Lower lobe of right lung (tissue), 2 donors: ENCODE results near the gene FAM89B. TPM values are rescaled to one million over a fixed set of nuclear protein-coding genes. Genes with fewer than 3 reads are reported as not detected.

Source experiments
- ATAC-seq, 2 donors: fragments of 200-7000 bp; cut with Tn5 transposase; one replicate each; pipeline ENCODE4 v1.9.1; 2020 to 2022; ENCODE audit warnings: mild to moderate bottlenecking in 2 of 2, moderate library complexity in 2 of 2
- DNase-seq: peaks from one replicate; pipeline ENCODE4 v3.0.0-alpha.2; 2020
- H3K27ac ChIP-seq: fragments of 200-600 bp; one replicate; pipeline ENCODE4 v1.8.0; 2022
- H3K27me3 ChIP-seq: fragments of 200-600 bp; one replicate; pipeline ENCODE4 v1.8.0; 2022; ENCODE audit warnings: low read depth
- H3K36me3 ChIP-seq: fragments of 200-600 bp; one replicate; pipeline ENCODE4 v1.8.0; 2022; ENCODE audit warnings: mild to moderate bottlenecking
- H3K4me1 ChIP-seq: fragments of 200-600 bp; one replicate; pipeline ENCODE4 v1.8.0; 2022
- H3K4me3 ChIP-seq: fragments of 200-600 bp; one replicate; pipeline ENCODE4 v1.8.0; 2022; ENCODE audit warnings: mild to moderate bottlenecking
- H3K9me3 ChIP-seq: fragments of 200-600 bp; one replicate; pipeline ENCODE4 v1.8.0; 2022
- intact Hi-C: fragments of 100-400 bp; cut with DNase I; formaldehyde crosslinking; loops from one replicate; pipeline ENCODE4 v1.11.0; 2022
- total RNA-seq: library from RNA; stranded (reverse); fragmentation: NEBNext Ultra II Directional; extraction: Animal tissue kit (Norgen Biotek cat#: 25700); gene quantifications from one replicate; pipeline ENCODE4 v1.2.1, GENCODE V29; 2021
- TF ChIP-seq, protein P1 (sequence below): fragments of 200-600 bp; IDR thresholded peaks from one replicate; pipeline ENCODE4 v1.8.0; 2022; ENCODE audit warnings: antibody characterized with exemption, mild to moderate bottlenecking
- donor health status: DM: no; HTN: yes; CAD: no; lungs with severe emphysema.

FAM89B gene
- total RNA-seq, 1 donor from 2014 or later, result 48.6 TPM

DNA sequence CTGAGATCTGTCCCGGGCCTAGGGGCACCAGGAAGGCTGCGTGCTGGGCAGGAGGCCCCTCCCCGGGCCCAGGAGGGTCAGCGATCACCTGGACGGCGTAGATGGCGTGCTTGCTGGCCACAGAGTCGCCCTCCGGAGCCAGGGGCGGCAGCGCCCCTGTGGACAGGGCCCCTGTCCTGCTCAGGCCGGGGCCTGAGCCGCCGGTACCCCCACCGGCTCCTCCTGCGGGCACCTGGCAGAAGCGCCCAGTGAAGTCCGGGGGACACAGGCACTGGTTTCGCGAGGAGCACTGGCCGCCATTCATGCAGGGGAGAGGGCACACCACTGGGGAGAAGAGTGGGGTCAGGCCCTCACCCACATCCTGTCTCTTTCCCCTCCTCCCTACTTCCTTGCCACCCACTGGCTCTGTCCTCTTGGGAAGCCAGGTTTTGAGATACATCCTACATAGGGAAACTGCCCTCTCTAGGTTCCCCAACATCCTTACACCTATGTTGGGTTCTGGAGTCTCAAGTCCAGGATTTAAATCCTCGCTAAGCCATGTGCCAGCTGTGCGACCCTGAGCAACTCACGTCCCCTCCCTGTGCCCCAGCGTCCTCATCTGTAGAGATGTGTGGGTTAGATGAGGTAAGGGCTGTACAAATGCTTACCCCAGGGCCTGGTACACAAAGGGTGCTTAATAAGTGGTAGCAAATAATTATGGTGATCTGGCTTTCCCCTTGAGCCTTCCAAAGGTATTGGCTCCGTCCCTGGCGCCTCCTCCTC lies 18.1 kb upstream of the FAM89B start:
- no peak overlapping the region for H3K4me3 ChIP-seq
- no peaks in the 10 kb centered on the region for H3K27me3 ChIP-seq
- H3K9me3 ChIP-seq, result no peaks in the 10 kb centered on the region
- no peak overlapping the region for H3K27ac ChIP-seq
- peaks cover 16% of the 10 kb centered on the region for H3K36me3 ChIP-seq
- DNase-seq (no peak), ATAC-seq (no peak)
- intact Hi-C loops, result no loop called here
- TF ChIP-seq, protein P1, sequence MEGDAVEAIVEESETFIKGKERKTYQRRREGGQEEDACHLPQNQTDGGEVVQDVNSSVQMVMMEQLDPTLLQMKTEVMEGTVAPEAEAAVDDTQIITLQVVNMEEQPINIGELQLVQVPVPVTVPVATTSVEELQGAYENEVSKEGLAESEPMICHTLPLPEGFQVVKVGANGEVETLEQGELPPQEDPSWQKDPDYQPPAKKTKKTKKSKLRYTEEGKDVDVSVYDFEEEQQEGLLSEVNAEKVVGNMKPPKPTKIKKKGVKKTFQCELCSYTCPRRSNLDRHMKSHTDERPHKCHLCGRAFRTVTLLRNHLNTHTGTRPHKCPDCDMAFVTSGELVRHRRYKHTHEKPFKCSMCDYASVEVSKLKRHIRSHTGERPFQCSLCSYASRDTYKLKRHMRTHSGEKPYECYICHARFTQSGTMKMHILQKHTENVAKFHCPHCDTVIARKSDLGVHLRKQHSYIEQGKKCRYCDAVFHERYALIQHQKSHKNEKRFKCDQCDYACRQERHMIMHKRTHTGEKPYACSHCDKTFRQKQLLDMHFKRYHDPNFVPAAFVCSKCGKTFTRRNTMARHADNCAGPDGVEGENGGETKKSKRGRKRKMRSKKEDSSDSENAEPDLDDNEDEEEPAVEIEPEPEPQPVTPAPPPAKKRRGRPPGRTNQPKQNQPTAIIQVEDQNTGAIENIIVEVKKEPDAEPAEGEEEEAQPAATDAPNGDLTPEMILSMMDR, result no peak
- peaks cover 58% of the 10 kb centered on the region for H3K4me1 ChIP-seq

DNA sequence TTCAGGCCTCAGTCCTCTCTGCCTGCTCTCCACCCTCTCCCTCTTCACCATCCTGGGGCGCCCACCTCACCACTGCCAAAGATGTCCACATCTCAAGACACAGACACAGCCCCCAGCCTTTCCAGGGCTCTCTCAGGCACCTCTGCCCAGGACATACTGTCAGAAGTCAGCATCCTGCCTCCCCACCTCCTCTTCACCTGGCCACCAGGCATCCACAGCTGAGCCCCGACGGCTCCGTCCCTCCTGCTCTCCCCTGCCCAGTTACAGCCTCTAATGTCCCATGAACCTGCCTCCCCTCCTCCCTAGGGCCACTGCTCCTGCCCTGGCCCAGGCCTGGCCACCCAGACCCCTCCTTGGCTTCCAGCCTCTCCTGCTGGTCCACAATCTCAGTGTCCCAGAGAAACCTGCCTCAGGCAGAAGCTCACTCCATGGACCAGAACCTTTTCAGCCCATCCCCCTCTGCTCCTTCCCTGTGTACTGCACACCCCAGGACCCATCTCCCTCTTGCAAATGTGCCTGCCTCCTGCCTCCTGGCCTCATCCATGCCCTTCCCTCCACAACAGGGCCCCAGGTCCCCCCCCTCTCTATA lies 17.4 kb upstream of the FAM89B start:
- no peaks in the 10 kb centered on the region for H3K9me3 ChIP-seq
- no peak overlapping the region for H3K4me3 ChIP-seq
- H3K36me3 ChIP-seq, result peaks cover 13% of the 10 kb centered on the region
- intact Hi-C loops, result no loop called here
- no peak for DNase-seq
- peaks cover 65% of the 10 kb centered on the region for H3K4me1 ChIP-seq
- TF ChIP-seq, protein P1, result no peak
- no peaks in the 10 kb centered on the region for H3K27me3 ChIP-seq
- ATAC-seq, result no peak
- H3K27ac ChIP-seq, result no peak overlapping the region

DNA sequence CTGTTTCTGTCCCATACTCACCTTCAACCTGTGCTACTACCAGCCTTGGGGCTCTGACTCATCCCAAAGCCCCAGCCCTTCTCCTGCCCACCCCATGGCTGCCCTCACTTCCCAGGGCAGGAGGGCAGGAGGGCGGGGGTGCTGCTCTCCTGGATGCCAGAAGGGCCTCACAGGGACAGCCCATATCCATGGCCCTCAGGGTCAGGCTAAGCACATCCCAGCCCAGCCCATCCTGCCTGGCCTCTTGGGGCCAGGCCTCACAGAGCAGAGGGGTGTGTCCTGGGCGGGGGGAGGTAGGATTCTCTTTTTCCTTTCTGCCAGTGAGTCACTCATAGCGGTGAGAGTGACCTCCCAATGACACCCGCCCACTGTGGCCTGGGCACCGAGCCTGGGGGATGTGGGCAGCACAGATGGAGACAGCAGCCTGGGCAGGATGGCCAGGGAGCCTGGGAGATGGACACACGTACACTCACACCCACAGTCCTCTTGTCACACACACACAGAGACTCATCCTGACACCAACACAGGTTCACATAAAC lies 16.6 kb upstream of the FAM89B start:
- ATAC-seq, result no peak
- TF ChIP-seq, protein P1, result no peak
- peaks cover 73% of the 10 kb centered on the region for H3K4me1 ChIP-seq
- H3K27ac ChIP-seq, result no peak overlapping the region
- peaks cover 10% of the 10 kb centered on the region for H3K36me3 ChIP-seq
- H3K4me3 ChIP-seq, result no peak overlapping the region
- intact Hi-C loops, result no loop called here
- no peak for DNase-seq
- H3K9me3 ChIP-seq, result no peaks in the 10 kb centered on the region
- H3K27me3 ChIP-seq, result no peaks in the 10 kb centered on the region

DNA sequence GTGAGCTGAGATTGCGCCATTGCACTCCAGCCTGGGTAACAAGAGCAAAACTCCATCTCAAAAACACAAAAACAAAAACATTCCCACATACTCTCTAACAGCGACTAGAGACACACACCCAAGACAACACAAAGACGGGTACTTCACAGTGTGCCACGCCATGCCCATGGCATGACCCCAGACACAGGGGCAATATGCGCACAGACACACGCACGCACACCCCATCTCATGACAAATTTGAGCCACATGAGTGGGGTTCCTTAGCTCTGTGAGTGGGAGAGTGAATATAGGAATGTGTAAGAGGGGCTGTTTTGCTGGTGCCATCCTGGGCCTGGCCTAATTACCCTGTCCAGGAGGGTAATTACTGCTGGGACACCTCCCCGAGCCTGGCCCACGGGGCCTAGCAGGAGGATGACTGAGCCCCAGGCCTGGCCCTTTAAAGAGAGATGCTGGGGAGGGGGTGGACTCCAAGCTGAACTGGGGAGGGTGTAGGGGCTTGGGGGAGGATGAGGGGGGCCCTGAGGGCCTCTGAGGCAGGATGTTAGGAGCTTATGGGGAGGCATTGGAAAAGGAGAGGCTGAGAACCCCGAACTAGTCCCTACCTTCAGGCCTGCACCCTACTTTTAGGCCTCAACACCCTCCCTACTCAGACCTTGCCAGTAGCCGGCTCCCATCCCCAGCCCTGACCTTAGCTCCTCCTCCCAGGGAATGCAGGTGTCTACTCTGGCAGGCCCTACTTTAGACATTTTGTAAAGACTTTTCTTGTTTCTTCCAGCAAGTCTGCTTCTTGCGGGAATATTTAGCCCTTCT lies 15.7 kb upstream of the FAM89B start:
- ATAC-seq (no peak), DNase-seq (no peak)
- TF ChIP-seq, protein P1, result no peak
- no peaks in the 10 kb centered on the region for H3K27me3 ChIP-seq
- peak overlapping the region; percentile 63 for H3K4me3 ChIP-seq
- intact Hi-C loops, result no loop called here
- H3K4me1 ChIP-seq, result peaks cover 78% of the 10 kb centered on the region
- peak overlapping the region; percentile 90 for H3K27ac ChIP-seq
- peaks cover 10% of the 10 kb centered on the region for H3K36me3 ChIP-seq
- H3K9me3 ChIP-seq, result no peaks in the 10 kb centered on the region

DNA sequence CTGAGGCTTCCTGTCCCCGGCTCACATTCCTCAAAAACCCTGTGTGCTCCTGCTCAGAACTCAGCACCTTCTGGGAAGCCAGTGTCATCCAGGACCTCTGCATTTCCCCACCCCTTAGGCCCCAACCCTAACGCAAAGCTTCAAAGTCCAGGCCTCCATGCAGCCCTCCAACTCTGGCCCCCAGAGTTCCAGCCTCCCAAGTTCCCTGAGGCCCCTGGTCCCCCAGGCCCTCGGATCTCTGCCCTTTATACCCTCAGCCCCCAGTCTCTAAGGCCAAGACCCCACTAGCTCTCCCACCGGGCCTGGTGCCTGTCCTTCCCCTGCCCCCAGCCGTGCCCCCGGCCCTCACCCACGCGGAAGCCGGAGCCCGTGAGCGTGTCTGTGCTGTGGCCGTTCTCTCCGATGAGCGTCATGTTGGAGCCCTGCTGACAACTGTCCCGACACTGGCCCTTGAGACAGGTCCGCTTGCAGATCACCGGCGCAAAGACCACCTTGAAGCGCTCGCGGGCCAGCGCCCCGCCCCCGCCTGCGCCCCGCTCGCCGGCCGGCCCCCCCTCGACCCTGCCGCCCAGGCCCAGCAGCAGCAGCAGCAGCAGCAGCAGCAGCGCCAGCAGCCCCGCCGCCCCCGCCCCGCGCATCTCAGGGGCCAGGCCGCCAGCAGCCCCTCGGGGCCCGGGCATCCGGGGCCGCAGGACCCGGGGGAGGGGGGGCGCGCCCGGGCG lies 14.9 kb upstream of the FAM89B start:
- intact Hi-C loops, result no loop called here

More for the DNA sequence above, 14.9 kb upstream of the FAM89B start:
- H3K9me3 ChIP-seq, result no peaks in the 10 kb centered on the region
- peaks cover 10% of the 10 kb centered on the region for H3K36me3 ChIP-seq
- H3K4me1 ChIP-seq, result peaks cover 71% of the 10 kb centered on the region
- DNase-seq (no peak), ATAC-seq (no peak)
- TF ChIP-seq, protein P1, result no peak
- H3K4me3 ChIP-seq, result peak overlapping the region; percentile 63
- no peaks in the 10 kb centered on the region for H3K27me3 ChIP-seq
- peak overlapping the region; percentile 90 for H3K27ac ChIP-seq
